HG02973 (cell line): ENCODE data around the gene TPP2.

Experiments used
- ATAC-seq: cut with Tn5 transposase; IDR thresholded peaks from one replicate; pipeline ENCODE4 v1.9.1; 2021; ENCODE audit warnings: moderate library complexity; ENCODE audit not compliant: unreplicated experiment

TPP2 gene

DNA sequence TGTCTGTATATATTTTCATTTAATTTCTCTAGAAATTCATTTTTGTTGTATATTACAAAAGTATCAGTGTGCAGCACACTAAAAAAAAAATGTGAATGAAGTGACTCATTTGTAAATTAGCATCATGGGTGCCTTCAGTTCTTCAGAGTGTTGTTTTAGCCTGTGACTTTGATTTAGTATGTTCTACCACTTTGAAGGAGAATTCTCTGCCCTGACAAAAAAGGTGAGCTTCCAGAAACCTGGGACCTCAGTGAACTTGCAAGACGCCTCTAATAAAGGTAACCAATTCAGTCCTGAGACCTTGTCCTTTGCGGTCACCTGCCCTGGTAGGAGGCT is 95.7 kb downstream of the TPP2 start:
- ATAC-seq = no peak

DNA sequence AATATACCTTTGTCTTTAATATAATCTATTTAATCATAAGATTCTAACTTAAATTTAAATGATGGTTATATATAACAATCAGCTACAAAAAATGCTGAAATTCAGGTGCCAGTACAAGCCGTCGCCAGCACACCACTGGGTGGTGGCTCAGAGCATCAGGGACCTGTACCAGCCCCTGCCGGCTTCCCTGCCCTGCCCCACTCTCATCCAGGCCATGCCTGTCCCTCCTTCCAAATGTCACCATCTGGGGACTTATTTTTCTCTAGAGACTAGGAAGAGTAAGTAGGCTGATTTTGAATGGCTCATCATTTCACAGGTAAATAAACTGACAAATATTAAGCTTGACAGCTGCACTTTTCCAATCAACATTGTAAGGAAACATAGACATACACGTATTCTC is 96.5 kb downstream of the TPP2 start:
- no peak for ATAC-seq

DNA sequence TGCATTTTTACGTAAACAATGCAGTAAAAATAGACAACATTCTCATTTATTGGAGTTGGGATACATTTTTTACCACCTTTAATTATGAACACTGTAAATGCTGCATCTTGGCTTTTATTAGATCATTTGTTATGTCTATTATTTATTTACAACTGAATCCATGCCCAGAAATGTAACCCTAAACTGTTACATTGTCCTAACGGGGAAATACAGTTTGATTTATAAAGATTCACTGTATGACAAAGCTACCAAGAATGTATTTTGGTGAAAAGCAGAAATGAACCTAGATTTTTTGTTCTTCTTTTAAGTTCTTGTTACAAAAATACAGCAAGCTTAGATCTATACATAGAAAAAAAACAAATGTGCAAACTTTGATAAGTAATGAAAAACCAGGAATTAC is 97.0 kb downstream of the TPP2 start:
- ATAC-seq = no peak

DNA sequence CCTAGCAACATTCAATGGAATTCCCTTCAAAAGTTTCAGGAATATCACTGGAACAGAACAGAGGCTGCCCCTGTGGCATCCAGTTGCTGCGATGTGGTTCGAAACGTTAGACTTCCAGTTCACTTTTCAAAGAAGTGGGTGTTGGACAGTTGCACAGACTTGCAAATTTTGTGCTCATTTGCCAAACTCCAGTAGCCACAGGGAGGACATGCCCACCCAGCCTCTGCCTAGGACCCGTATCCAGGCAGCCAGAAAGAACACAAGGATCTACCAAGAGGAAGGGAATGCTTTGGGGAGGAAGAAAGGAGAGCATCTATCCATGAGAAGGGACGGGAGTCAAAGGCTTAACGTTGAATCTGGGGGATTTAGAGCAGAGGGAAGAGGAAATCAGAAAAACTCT is 98.2 kb downstream of the TPP2 start, which contains the start of gene METTL21C:
Gene METTL21C, minus strand, starts transcription at position 108 of the 400 bp plus-strand sequence. CDS start 546 bp downstream, outside the sequence.
- no peak for ATAC-seq

DNA sequence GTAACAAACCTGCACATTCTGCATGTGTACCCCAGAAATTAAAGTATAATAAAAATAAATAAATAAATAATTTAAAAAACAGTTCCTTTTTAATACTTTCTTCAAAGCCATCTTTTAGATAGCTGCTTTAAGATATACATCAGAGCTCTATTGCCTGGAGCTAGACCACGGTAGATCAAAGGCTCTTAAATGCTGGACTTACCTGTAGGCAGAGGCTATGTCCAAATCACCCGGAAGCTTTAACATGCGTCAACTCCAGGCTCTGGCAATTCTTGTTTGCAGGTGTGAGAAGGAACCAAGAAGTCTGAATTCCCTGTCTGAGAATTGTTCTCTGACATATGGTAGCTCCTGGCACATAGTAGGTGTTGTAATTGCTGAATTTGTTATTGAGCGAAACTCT is 99.7 kb downstream of the TPP2 start:
- no peak for ATAC-seq

DNA sequence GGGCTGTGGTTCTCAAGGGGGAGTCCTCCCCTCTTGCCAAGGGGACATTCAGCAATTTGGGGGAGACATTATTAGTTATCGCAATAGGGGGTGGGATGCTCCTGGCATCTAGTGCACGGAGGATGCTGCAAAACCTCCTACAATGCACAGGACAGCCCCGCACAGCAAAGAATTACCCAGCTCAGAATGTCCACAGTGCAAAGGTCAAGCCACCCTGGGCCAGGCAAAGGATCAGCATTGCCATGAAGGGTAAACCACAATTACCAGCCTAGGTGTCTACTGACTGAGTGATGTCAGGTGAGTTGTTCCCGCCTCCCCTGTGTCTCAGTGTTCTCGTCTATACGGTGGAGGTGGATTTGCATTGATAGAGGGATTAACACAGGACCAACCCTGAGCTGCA is 100.5 kb downstream of the TPP2 start:
- no peak for ATAC-seq

DNA sequence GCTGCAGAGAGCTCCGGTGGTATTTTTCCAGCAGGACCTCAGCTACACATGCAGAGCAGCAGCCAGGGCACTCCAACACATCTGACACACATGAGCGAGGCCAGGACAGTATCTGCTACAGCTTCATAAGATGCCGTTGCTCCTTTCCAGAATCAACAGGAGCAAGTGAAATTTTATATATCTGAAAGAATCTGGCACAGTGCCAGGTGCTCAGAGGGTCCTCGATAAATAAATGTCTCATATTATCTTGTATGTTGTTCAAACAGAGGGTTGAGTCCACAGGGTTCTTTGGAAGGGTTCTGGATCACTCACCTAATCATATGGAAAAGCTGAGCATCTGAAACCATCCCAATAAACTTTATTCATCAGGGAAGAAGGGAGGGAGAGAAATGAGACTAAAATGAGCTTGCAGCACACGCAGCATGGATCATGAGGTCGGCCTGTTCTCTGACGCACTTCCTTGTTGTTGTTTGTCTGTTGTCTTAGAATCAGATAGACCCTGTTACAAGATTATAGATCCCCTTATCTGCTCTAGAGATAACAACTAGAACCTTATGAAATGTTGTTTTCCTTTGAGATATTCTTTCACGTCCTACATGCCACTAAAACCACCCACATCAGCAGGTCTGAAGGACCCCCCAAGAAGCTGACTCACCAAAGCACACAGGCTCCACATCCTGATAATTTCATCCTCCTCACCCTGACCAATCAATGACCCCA is 101.3 kb downstream of the TPP2 start:
- no peak for ATAC-seq

DNA sequence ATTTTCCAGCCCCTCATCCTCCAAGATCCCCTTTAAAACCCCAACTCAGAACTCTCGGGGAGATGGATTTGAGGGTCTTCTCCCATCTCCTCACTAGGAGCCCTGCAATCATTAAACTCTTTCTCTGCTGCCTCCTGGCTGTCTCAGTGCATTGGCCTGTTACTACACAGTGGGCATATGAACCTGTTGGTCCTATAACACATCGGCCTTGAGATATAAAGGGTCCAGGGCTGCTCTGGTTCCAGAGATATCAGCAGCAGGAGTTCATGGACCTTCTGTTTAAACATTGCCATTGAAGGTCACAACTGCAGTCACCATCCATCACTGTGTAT is 101.8 kb downstream of the TPP2 start:
- ATAC-seq = no peak

DNA sequence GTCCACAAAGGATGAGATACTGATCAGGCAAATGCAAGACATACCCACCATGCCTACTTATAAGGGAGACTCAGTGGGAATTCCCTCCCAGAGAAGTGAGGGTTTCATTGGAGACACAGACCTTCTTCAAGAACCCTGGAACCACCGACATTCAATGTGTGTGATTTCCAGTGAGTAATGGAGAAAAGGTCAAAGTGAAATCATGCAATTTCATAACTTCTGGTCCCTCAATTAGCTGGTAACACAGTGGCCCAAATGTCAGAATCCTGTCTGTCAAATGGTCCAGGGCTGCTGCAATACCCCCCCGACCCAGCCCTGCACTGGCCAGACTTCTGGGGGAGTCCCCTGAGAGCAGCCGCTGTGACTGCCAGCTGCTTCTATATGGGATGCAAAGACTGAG is 102.7 kb downstream of the TPP2 start:
- no peak for ATAC-seq

DNA sequence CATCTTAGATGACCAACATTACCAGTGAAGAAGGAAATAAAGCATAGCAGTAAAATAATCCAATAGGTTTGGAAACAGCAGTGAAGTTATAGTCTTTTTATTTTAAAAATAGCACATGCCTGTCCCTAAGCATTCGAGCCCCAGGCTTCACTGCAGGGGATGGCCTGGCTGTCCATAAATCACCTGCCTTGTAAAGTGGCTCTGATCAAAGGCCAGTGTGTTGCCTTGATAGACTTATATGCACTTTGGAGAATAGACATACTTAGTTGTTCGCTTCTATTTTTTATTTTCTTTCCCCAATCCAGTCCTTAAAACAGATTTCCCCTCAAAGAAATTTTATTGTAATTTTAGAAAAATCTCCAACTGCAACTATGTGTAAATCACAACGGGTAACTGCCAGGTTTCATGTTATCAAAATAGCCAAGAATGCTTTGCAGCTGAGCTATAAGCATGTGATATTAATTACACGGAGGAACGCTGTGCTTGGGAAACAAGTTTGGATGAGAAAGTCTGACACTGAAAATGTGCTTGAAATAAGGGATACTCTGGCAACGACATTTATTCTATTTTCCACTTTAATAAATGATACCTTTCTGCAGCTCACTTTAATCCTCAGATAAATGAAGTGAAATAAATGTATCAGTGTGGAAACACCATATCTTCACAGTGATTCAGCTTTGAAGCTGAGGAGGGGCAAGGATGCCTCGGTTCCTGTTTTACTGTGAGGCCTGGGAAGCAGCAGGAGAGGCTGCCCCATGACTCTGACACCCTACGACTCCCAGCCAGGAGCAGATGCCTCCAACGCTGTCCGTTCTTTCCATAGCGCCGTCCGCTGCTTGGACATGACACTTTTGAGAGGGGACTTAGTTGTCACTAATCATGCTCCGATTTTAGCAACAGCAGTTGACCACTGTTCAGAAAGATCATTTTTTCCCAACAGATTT is 103.6 kb downstream of the TPP2 start:
- no peak for ATAC-seq

DNA sequence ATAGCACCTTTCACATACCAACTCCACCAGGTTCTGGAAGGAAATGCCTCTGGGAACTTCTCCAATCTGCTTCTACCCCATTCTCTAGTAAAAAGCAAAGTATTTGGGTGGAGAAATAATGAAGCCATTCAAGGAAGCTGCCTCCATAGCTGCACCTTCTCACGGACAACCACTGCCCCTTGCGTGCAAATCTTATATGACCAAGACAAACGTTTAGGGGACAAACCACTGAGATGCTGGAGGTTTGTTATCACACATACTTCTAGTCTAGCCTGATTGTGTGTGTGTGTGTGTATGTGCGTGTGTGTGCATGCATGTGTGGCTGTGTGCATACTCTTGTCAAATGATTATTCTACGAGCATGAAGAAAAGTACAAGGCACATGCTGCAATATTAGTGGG is 104.5 kb downstream of the TPP2 start:
- no peak for ATAC-seq

DNA sequence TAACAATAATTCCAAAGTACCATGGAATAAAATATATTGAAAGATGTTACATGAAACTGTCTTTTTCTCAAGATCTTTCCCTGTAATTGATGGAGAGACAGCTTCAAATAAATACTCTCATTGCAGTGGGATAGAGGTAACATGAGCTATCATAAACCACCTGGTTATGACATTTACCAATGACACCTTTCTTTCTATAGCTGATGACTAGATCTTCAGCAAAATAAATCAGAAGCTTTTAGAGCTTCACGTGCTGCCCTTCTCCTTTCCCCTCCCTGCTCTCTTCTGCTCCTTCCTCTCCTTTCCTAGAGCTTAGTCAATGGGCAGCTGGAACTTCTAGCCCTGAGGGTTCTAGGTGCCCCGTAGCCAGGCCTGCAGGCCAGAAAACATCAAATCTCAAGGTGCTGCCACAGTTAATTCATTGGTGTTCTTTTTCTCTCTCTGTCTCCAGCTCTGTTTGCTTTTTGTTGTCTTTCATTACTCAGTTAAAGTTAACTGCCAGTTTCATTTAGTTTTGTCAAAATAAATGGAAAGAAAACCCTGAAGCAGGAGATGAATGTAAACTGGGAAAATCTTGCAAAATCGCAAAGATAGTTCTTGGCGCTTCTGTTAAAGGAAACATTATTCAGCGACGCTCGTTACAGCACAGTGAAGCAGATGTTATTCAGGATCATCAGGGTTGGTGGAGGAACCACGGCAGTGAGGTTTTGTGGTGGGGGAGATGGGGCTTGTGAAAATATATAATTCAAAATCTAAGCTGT is 106.4 kb downstream of the TPP2 start:
- no peak for ATAC-seq

DNA sequence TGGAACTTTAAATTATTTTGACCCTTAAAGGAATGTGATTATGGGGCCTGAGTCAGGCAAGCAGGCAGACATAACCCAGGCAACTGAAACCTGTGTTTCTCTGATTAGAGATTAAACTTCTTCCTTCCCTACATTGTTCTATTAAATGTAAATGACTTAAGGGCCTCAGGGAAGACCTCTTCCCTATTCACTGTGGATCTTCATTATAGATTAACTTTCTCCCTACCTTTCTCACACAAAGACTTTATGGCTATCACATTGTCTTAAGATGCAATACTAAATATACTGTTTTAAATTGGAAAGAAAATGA is 106.9 kb downstream of the TPP2 start:
- ATAC-seq = no peak

DNA sequence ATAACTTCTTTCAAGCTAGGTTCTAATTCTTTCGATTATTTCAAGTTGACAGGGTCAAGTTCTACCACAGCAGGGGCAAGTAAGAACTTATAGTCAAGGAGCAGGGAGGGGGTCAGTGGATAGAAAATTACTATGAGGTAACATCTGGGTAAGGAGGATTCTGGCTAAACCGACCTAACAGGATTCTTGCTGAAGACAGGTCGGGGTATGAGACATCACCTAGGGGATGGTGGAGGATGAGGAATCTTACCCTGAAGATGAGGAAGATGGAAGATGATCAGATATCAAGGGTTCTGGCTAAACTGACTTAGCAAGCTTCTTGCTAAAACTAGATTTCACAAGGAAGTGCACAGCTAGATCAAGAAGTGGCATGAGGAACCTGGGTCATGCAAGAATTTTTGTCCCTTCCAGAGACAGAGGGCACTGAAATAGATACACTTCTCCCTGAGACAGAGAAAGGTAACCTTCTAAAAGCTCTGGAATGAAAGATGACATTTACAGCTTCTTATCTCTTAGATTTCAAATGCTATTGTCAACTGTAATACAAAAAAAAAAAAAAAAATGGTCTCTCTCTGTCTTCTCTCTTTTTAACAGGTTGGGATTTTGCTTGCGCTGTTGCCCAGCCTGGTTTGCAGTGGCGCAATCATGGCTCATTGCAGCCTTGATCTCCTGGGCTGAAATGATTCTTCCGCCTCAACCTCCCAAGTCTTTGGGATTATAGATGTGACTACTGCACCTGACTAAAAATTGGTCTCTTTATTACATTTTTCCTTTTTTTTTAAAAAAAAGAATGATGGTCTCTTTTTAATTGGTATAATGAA is 107.7 kb downstream of the TPP2 start:
- no peak for ATAC-seq

DNA sequence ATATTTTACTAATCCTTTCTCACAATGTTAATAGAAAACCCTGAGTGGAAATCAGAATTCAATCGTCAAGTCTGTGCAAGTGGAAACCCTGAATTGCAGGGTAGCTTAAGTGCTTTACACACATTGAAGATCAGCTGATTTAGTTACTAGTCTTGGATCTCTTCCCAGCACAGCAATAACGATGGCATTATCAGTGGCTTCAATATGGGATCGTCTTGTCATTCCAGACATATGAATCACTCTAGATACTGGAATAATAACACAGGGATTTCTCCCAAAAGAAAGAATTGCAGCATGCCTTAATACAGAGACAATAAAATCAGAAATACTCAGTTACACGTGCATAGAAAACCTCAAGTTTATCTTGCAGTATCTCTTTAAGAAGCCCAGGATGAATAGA is 110.7 kb downstream of the TPP2 start:
- ATAC-seq = no peak

DNA sequence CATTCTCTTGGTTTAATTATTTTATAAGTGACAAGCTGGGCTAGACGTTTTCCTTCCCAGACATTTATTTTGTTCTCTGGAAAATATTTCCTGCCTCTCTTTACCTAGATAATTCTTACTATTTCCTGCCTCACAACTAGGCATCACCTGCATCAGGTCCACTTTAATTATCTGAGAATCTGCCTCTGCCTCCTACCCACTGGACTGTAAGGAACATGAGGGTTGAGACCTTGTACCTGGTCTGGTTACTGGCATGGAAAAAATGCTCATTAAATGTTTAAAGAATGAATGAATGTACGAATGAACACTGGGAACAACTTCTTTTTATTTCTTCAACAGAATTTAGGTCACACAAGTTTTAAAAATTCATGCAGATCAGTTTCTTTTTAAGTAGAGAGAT is 111.4 kb downstream of the TPP2 start:
- no peak for ATAC-seq

DNA sequence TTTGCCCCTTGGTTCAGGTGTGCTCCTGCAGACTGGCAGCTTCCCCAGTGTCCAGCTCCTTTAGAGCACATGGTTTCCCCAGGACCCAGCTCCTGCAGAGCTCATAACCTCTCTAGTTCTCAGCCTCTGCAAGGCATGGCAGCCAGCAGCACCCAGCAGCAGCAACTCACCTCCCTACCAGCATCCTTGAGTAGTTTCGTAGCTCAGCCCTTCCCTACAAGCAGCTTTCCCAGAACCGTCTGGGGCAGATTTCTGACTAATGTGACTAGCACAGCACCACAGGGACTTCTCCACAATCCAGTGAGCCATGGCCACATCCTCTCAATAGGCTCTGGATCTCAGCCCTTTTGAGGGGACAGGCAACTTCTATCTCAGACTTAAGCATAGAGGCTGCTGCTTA is 112.2 kb downstream of the TPP2 start:
- ATAC-seq = no peak

DNA sequence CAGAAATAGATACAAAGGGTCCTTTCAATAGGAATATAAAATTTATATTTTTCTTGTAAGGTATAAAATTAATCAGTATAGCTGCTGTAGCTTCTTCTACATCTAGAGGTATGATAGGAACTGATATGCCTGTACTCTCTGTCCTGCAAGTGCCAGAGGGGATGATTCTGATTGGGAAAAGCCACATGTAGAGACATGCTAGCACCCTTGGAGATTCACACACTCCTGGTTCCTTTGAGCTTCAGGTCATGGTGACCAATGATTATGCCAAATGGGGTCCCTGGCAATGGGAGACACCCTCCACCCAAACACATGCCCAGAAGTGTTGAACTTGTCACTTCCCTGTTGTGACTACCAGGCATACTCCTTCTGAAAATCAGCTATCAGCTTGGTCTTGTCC is 112.8 kb downstream of the TPP2 start:
- no peak for ATAC-seq

DNA sequence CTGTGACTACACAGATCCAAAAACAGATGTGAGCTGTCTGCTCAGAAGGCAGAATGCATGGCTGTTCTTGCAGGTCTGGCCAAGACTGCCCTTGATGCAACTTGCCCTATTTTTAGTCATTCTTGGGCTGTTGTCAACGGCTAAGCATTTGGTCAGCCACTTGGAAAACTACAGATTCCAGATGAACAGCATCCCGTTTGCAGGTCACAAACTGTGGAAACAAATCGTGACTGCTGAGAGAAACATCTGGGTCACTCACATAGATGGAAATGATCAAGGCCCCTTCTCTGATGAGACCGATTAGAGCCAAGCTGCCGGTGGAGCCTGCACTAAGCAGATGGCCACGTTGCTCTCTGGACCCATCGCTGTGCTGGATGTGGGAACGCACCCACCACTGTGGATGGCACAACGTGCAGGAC is 113.5 kb downstream of the TPP2 start:
- no peak for ATAC-seq

DNA sequence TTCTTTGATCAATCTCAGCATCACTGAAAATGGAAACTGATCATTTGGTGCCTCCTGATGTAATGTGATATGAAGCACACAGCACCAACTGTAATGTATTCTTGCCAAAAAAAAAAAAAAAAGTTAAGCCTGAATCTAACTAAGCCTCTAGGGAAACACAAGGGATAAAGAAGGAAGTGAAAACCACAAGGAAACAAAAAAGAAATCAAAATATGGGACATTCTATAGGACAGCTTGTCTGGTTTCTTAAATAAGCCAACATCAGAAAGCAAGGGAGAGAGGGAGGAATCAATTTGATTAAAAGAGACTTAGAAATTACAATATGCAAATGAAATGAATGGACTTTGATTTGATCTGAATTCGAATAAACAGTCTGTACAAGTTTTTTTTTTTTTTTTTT is 118.7 kb downstream of the TPP2 start:
- no peak for ATAC-seq

DNA sequence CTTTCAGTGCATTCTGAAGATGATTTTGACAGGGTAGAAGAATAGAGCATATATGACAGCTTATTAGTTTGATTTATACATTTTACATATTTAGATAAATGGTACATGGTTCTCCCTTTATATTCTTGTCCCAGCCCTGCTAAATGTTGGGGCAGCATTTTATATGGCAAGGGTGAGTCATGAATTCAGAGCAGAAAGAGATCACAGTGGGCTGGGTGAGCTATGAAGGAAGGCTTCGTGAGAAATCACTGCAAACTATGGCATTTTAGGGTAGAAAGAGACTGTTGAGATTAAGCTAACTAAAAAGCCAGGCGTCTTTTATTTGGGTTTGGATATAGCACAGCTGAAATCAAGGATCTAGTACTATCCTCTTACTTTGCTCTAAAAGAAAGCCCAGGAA is 122.0 kb downstream of the TPP2 start:
- ATAC-seq = no peak
